Mucosa of descending colon (tissue), 3 donors: Measurements from ENCODE around the gene GNB3. TPM values are rescaled to one million over a fixed set of nuclear protein-coding genes. Genes with fewer than 3 reads are reported as not detected.
"Not testable (repeated sequence)": the region's sequence is repeated elsewhere in the genome, so short reads cannot be mapped to it uniquely, and the experiment has no call there.

Source experiments
- ATAC-seq: fragments of 200-7000 bp; cut with Tn5 transposase; one replicate; pipeline ENCODE4 v1.9.1; 2020; ENCODE audit warnings: mild to moderate bottlenecking, moderate library complexity
- DNase-seq, 3 donors: peaks; one replicate each; pipeline ENCODE4 v3.0.0-alpha.2; 2020
- H3K36me3 ChIP-seq: fragments of 200-600 bp; one replicate; pipeline ENCODE4 v1.8.0; 2021; ENCODE audit warnings: low read depth, mild to moderate bottlenecking
- H3K4me1 ChIP-seq: fragments of 200-600 bp; one replicate; pipeline ENCODE4 v1.8.0; 2021; ENCODE audit warnings: low read depth, mild to moderate bottlenecking
- H3K4me3 ChIP-seq: fragments of 200-600 bp; one replicate; pipeline ENCODE4 v1.8.0; 2021; ENCODE audit warnings: mild to moderate bottlenecking
- H3K9me3 ChIP-seq: fragments of 200-600 bp; one replicate; pipeline ENCODE4 v1.8.0; 2021; ENCODE audit warnings: mild to moderate bottlenecking
- CTCF ChIP-seq: fragments of 200-600 bp; IDR thresholded peaks from one replicate; pipeline ENCODE4 v1.8.0; 2022; ENCODE audit warnings: antibody characterized with exemption, mild to moderate bottlenecking
- intact Hi-C, 2 donors: fragments of 100-400 bp; cut with DNase I in 1 of 2; cut with micrococcal nuclease in 1 of 2; formaldehyde crosslinking; loops; one replicate each; pipeline versions ENCODE4 v1.11.0 to v1.11.1; 2022; cut with DNase I, micrococcal nuclease
- total RNA-seq, 3 donors: library from RNA; stranded (reverse); fragmentation: NEBNext Ultra II Directional in 2 of 3; extraction: Animal tissue kit (Norgen Biotek cat#: 25700) in 2 of 3; gene quantifications; one replicate each; pipeline versions ENCODE4 v1.2.1 to v1.2.4, GENCODE V29; 2021 to 2023
- donor health status: DM: no; HTN: no; CAD: no; lungs with moderate emphysema.
- donor health status: DM: no; HTN: no; CAD: no.
- donor health status: DM: no; HTN: yes; CAD: no.

Gene GNB3
- total RNA-seq, 3 donors from 2014 or later = 0.38 to 5.3 (median 0.96) TPM

DNA sequence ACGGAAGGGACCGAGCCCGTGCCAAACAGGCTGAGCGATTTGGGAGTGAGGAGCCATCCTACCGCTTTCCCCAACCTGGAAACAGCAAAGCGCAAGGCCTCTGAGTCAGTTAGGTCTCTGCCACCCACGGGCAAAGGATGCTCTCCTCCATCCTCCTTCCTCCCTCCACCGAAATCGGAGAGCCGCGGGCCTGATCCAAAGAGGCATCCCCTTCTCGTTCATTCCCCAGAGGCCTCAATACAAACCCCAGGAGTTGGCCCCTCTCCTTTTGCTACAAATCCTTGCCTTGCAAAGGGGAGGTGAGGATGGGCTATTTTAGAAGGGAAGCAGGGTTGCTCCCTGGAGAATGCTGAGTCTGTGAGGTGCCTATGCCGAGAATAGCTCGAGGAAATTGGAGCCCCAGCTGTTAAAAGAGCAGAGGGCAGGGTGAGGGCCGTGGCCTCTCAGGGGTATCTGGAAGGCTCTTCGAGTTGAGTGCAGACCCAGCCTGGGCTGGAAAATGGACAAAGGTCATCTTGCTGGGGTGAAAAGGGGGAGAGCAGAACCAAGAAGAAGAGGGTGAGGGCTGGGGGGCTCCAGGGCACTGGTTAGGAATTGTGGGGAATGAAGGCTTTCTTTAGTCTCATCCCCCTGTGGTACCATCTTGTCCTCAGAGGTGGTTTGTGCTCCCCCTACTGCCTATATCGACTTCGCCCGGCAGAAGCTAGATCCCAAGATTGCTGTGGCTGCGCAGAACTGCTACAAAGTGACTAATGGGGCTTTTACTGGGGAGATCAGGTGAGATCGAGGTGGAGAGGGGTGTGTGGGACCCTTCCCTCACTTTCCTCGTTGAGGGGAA is 27.7 kb downstream of the GNB3 start:
- Histone ChIP-seq H3K9me3 (no peaks in the 10 kb centered on the region), H3K4me1 (peaks cover 35% of the 10 kb centered on the region), H3K4me3 (peak overlapping the region; percentile 99), H3K36me3 (no peaks in the 10 kb centered on the region)
- intact Hi-C loops = no loop called here
- ATAC-seq (no peak), DNase-seq (peak in 1 of 3 donors; percentile 25)
- no peak for TF ChIP-seq CTCF

GRCh38 chr12:6869049-6870021 is 28.6 kb downstream of the GNB3 start:
- Histone ChIP-seq H3K36me3 (no peaks in the 10 kb centered on the region), H3K9me3 (no peaks in the 10 kb centered on the region), H3K4me3 (no peak overlapping the region), H3K4me1 (peaks cover 35% of the 10 kb centered on the region)
- ATAC-seq (peak; percentile 19), DNase-seq (peak; percentile 73 to 92 (median 85))
- intact Hi-C loops = no loop called here
- TF ChIP-seq CTCF = peak; percentile 82

DNA sequence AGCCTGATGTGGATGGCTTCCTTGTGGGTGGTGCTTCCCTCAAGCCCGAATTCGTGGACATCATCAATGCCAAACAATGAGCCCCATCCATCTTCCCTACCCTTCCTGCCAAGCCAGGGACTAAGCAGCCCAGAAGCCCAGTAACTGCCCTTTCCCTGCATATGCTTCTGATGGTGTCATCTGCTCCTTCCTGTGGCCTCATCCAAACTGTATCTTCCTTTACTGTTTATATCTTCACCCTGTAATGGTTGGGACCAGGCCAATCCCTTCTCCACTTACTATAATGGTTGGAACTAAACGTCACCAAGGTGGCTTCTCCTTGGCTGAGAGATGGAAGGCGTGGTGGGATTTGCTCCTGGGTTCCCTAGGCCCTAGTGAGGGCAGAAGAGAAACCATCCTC is 29.6 kb downstream of the GNB3 start:
- H3K36me3 ChIP-seq, ATAC-seq, intact Hi-C loops, H3K9me3 ChIP-seq, DNase-seq, H3K4me3 ChIP-seq: not testable (repeated sequence)
- peaks cover 35% of the 10 kb centered on the region for H3K4me1 ChIP-seq

GRCh38 chr12:6871052-6871957 is 30.6 kb downstream of the GNB3 start:
- Histone ChIP-seq H3K9me3 (no peaks in the 10 kb centered on the region), H3K36me3 (no peaks in the 10 kb centered on the region), H3K4me1 (peaks cover 35% of the 10 kb centered on the region), H3K4me3 (no peak overlapping the region)
- intact Hi-C loops = no loop called here
- peak; percentile 80 to 87 (median 87) for DNase-seq
- no peak for TF ChIP-seq CTCF
- ATAC-seq = peak; percentile 51

- no peaks in the 10 kb centered on the region for H3K36me3 ChIP-seq
- intact Hi-C loops = no loop called here
- peak; percentile 99 for TF ChIP-seq CTCF
- peaks cover 32% of the 10 kb centered on the region for H3K4me1 ChIP-seq
- peak overlapping the region; percentile 70 for H3K4me3 ChIP-seq
- ATAC-seq (peak; percentile 74), DNase-seq (peak; percentile 91 to 96 (median 91))
- H3K9me3 ChIP-seq = no peaks in the 10 kb centered on the region
Observed at GRCh38 chr12:6872073-6873048, 31.6 kb downstream of the GNB3 start.
